HepG2 (cell line): Measurements from ENCODE around the gene IQCN. TPM values are rescaled to one million over a fixed set of nuclear protein-coding genes. Genes with fewer than 3 reads are reported as not detected.
A peak's percentile ranks its signal among the peaks of the same experiment; 100 is the strongest.

Experiments used
- CEBPZ ChIP-seq: IDR thresholded peaks from 2 replicates; pipeline ENCODE4 v1.6.1; 2012; ENCODE audit warnings: low read length, improper control_type of control experiment
- E2F2 ChIP-seq: sonication (generic); formaldehyde crosslinking; IDR thresholded peaks from 2 replicates; pipeline ENCODE4 v1.4.0; 2020; ENCODE audit warnings: missing genetic modification reagents, borderline replicate concordance
- ESRRA ChIP-seq: sonication (generic); formaldehyde crosslinking; IDR thresholded peaks from 2 replicates; pipeline ENCODE4 v1.5.1; 2020; ENCODE audit warnings: mild to moderate bottlenecking, low read depth, missing genetic modification reagents
- HOXA3 ChIP-seq: sonication (generic); formaldehyde crosslinking; IDR thresholded peaks from 2 replicates; pipeline ENCODE4 v1.5.0; 2020; ENCODE audit warnings: missing genetic modification reagents
- LCORL ChIP-seq, 2 experiments: fragments of 450-650 bp in 1 of 2; sonication (generic) in 1 of 2; formaldehyde crosslinking in 1 of 2; IDR thresholded peaks; 2 replicates each; pipeline versions ENCODE4 v1.5.0 to v1.6.1; 2017 to 2020; ENCODE audit warnings: antibody characterized with exemption in 1 of 2, missing genetic modification reagents in 1 of 2
- MAFF ChIP-seq: IDR thresholded peaks from 2 replicates; pipeline ENCODE4 v1.6.1; 2011; ENCODE audit warnings: low read depth, low read length, improper control_type of control experiment
- MTA1 ChIP-seq: sonication (generic); formaldehyde crosslinking; IDR thresholded peaks from 2 replicates; pipeline ENCODE4 v1.4.0; 2020; ENCODE audit warnings: missing genetic modification reagents, mild to moderate bottlenecking, borderline replicate concordance
- NFE2L2 ChIP-seq: fragments of 150-350 bp; IDR thresholded peaks from 2 replicates; pipeline ENCODE4 v1.6.1; 2014; ENCODE audit warnings: low read length
- NR2C2 ChIP-seq: sonication (generic); formaldehyde crosslinking; IDR thresholded peaks from 2 replicates; pipeline ENCODE4 v1.4.0; 2020; ENCODE audit warnings: missing genetic modification reagents, mild to moderate bottlenecking, moderate library complexity, borderline replicate concordance
- PHF8 ChIP-seq: sonication (generic); formaldehyde crosslinking; IDR thresholded peaks from 2 replicates; pipeline ENCODE4 v1.5.0; 2020; ENCODE audit warnings: missing genetic modification reagents
- TFDP1 ChIP-seq: IDR thresholded peaks from 2 replicates; pipeline ENCODE4 v1.6.1; 2016; ENCODE audit warnings: missing compliant biosample characterization, missing genetic modification reagents, borderline replicate concordance
- ZNF256 ChIP-seq: sonication (generic); formaldehyde crosslinking; conservative IDR thresholded peaks from 2 replicates; pipeline ENCODE4 v1.4.0; 2020; ENCODE audit warnings: missing genetic modification reagents
- ZNF260 ChIP-seq: sonication (generic); formaldehyde crosslinking; IDR thresholded peaks from 2 replicates; pipeline ENCODE4 v1.4.0; 2020; ENCODE audit warnings: missing genetic modification reagents, low read depth, mild to moderate bottlenecking, borderline replicate concordance
- ZNF333 ChIP-seq: sonication (generic); formaldehyde crosslinking; IDR thresholded peaks from 2 replicates; pipeline ENCODE4 v1.4.0; 2020; ENCODE audit warnings: mild to moderate bottlenecking, missing genetic modification reagents, borderline replicate concordance
- ZNF382 ChIP-seq: sonication (generic); formaldehyde crosslinking; IDR thresholded peaks from 2 replicates; pipeline ENCODE4 v1.5.0; 2020; ENCODE audit warnings: missing genetic modification reagents, mild to moderate bottlenecking, borderline replicate concordance
- ZNF737 ChIP-seq: sonication (generic); formaldehyde crosslinking; IDR thresholded peaks from 2 replicates; pipeline ENCODE4 v1.5.0; 2020; ENCODE audit warnings: missing genetic modification reagents, mild to moderate bottlenecking, borderline replicate concordance
- ZNF816 ChIP-seq: sonication (generic); formaldehyde crosslinking; IDR thresholded peaks from 2 replicates; pipeline ENCODE4 v1.8.0; 2022; ENCODE audit warnings: missing genetic modification reagents, mild to moderate bottlenecking, borderline replicate concordance
- polyA plus RNA-seq, 8 experiments: library from polyadenylated mRNA; depleted of rRNA in 3 of 8; stranded (reverse) in 7 of 8; unstranded in 1 of 8; fragments of >200 nt; fragmentation: Illumina TruSeq in 4 of 8; extraction: Trizol in 4 of 8; gene quantifications; 2 replicates each; pipeline versions ENCODE4 v1.2.1 to v1.2.3, GENCODE V29; 2011 to 2016; ENCODE audit warnings: low read depth in 4 of 8, missing spikeins in 1 of 8, mixed read lengths in 1 of 8; ENCODE audit not compliant: insufficient read depth in 1 of 8
- total RNA-seq, 5 experiments: library from RNA; depleted of rRNA; stranded (reverse); fragments of >200 nt; fragmentation: Illumina TruSeq; extraction: Trizol; gene quantifications; 2 replicates each; pipeline ENCODE4 v1.2.3, GENCODE V29; 2016; ENCODE audit warnings: low read depth in 1 of 5
- TF ChIP-seq, protein P1 (sequence below): sonication (generic); formaldehyde crosslinking; IDR thresholded peaks from 2 replicates; pipeline ENCODE4 v1.5.0; 2020; ENCODE audit warnings: mild to moderate bottlenecking, missing genetic modification reagents
- TF ChIP-seq, protein P2 (sequence below): sonication (generic); formaldehyde crosslinking; IDR thresholded peaks from 2 replicates; pipeline ENCODE4 v1.4.0; 2020; ENCODE audit warnings: mild to moderate bottlenecking, missing genetic modification reagents

The IQCN gene
- total and polyA plus RNA-seq, 2 of the 13 experiments (the other 11 are each of a cell fraction or from before 2014, with no cell fraction given), result 0.04 to 0.18 TPM

DNA sequence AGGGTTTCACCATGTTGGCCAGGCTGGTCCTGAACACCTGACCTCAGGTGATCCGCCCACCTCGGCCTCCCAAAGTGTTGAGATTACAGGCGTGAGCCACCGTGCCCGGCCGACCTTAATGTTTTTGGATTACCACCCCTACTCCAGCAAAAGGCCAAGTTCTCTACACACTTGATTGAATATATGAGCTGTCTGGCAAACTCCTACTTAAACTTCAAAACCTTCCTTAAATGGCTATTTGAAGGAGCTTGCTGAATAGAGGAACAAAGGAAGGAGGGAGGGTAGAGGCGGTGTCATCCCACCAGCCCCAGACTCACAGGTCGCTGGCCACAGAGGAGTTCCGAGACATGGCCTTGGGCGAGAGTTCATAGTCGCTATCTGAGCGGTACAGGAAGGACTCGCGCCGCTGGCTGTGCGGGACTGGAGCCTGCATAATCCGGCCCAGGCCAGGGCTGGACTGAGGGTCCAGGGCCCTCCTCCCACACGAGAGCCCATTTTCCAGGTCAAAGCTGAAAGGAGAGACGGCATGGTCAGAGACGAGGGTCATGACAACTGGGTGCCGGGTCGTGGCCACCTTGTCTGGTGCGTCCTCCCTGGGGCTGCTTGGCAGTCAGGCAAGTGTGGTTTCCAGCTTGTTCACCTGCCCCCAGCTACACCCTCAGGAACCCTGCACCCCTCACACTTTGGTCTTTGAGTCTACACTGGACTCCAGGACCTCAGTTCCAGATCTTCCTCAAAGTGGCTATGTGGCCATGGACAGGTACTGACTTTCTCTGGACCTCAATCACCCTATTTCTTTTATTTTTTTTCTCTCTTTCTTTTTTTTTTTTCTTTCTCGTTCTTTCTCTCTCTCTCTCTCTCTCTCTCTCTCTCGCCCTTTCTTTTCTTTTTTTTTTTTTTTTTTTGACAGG, 52.2 kb downstream of the IQCN start (continued):
- TF ChIP-seq, protein P1, sequence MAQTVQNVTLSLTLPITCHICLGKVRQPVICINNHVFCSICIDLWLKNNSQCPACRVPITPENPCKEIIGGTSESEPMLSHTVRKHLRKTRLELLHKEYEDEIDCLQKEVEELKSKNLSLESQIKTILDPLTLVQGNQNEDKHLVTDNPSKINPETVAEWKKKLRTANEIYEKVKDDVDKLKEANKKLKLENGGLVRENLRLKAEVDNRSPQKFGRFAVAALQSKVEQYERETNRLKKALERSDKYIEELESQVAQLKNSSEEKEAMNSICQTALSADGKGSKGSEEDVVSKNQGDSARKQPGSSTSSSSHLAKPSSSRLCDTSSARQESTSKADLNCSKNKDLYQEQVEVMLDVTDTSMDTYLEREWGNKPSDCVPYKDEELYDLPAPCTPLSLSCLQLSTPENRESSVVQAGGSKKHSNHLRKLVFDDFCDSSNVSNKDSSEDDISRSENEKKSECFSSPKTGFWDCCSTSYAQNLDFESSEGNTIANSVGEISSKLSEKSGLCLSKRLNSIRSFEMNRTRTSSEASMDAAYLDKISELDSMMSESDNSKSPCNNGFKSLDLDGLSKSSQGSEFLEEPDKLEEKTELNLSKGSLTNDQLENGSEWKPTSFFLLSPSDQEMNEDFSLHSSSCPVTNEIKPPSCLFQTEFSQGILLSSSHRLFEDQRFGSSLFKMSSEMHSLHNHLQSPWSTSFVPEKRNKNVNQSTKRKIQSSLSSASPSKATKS, result no peak
- TF ChIP-seq HOXA3 (CRISPR knock-in tag), result peak; percentile 43; the same call in 1 of the 2 replicates
- TF ChIP-seq NFE2L2, result no peak
- TF ChIP-seq CEBPZ, result no peak
- TF ChIP-seq ZNF382 (CRISPR knock-in tag), result no peak
- no peak for TF ChIP-seq ZNF256 (CRISPR knock-in tag)
- no peak for TF ChIP-seq ESRRA (CRISPR knock-in tag)
- no peak for TF ChIP-seq ZNF816 (CRISPR knock-in tag)
- no peak for TF ChIP-seq ZNF737 (CRISPR knock-in tag)
- TF ChIP-seq TFDP1 (CRISPR knock-in tag), result 0 out of 2 replicates have a peak, but pooled peaks have one; percentile 18
- peak; percentile 40; the same call in 1 of the 2 replicates for TF ChIP-seq PHF8 (CRISPR knock-in tag)
- TF ChIP-seq ZNF260, result no peak
- TF ChIP-seq E2F2 (CRISPR knock-in tag), result no peak
- TF ChIP-seq ZNF333, result no peak
- peak; percentile 21; the same call in 1 of the 2 replicates for TF ChIP-seq NR2C2
- TF ChIP-seq LCORL (IDR thresholded peaks at IDR 0.05), result no peak
- TF ChIP-seq LCORL (CRISPR knock-in tag; IDR thresholded peaks at IDR 0.05), result 0 out of 2 replicates have a peak, but pooled peaks have one; percentile 41
- TF ChIP-seq, protein P2, sequence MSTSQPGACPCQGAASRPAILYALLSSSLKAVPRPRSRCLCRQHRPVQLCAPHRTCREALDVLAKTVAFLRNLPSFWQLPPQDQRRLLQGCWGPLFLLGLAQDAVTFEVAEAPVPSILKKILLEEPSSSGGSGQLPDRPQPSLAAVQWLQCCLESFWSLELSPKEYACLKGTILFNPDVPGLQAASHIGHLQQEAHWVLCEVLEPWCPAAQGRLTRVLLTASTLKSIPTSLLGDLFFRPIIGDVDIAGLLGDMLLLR (CRISPR knock-in tag), result no peak
- TF ChIP-seq MAFF, result no peak
- TF ChIP-seq MTA1, result peak; percentile 48; the same call in 1 of the 2 replicates
